ENCODE results near the gene UNC13B.

Gene UNC13B

DNA sequence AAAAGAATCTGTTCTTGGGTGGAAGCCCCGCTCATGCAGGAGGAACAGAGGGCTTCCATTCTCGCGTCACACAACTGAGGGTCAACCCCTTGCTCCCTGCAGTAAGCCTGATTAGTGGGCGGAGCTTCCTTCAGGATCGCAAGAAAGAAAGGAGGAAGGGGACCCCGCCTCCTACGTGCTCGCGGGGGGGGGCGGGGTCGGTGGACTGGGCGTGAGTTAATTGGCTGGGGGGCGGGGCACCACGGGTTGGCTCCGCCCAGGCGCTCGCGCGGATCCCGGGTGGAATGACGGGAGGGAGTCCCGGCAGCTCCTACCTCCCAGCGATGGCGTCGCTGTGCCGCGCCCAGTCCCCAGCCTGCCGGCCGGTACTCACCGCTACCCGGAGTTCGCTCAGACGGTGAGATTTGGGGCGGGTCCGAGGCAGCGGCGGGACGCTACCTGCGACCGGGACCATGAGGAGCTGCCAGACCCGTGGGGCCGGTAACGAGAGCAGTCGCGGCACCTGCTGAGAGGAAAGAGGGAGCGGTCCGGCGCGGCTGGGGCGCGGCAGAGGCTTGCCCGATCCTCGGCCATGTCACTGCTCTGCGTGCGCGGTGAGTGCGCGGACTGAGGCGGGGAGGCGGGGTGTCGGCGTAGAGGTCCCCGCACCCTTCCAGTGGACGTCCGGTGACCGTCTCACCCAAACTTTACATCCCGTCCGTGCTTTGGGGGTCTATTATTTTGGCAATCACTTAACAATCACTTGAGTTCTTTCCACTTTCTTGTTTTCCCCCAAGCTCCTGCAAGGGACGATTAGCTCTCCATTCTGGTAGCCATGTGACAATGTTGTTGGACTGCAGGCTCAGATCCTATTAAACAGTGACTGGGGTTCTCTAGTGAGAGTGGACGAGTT lies at the start of gene UNC13B:
Gene UNC13B, plus strand, starts transcription at position 297 of the 892 bp plus-strand sequence. Its CDS starts 275 bp downstream, at position 572.
- H3K4me3 ChIP-seq (ENCODE audit: low read depth in 1 of 2, low read length in 1 of 2), result peak within 1 kb of the TSS; percentile 71 to 86
- no peaks in the 10 kb centered on the region for H3K9me3 ChIP-seq
- TF ChIP-seq, protein P1, sequence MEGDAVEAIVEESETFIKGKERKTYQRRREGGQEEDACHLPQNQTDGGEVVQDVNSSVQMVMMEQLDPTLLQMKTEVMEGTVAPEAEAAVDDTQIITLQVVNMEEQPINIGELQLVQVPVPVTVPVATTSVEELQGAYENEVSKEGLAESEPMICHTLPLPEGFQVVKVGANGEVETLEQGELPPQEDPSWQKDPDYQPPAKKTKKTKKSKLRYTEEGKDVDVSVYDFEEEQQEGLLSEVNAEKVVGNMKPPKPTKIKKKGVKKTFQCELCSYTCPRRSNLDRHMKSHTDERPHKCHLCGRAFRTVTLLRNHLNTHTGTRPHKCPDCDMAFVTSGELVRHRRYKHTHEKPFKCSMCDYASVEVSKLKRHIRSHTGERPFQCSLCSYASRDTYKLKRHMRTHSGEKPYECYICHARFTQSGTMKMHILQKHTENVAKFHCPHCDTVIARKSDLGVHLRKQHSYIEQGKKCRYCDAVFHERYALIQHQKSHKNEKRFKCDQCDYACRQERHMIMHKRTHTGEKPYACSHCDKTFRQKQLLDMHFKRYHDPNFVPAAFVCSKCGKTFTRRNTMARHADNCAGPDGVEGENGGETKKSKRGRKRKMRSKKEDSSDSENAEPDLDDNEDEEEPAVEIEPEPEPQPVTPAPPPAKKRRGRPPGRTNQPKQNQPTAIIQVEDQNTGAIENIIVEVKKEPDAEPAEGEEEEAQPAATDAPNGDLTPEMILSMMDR (IDR thresholded peaks at IDR 0.05), result no peak
- peaks cover 14 to 15% of the 10 kb centered on the region in 2 experiments for H3K4me1 ChIP-seq (ENCODE audit: control insufficient read depth in 1 of 2, insufficient read depth in 1 of 2, low read depth in 1 of 2, low read length in 1 of 2)
- H3K36me3 ChIP-seq, result no peaks in the 10 kb centered on the region
- no peak within 1 kb of the TSS for H3K27ac ChIP-seq
- peaks cover 26% of the 10 kb centered on the region for H3K27me3 ChIP-seq

DNA sequence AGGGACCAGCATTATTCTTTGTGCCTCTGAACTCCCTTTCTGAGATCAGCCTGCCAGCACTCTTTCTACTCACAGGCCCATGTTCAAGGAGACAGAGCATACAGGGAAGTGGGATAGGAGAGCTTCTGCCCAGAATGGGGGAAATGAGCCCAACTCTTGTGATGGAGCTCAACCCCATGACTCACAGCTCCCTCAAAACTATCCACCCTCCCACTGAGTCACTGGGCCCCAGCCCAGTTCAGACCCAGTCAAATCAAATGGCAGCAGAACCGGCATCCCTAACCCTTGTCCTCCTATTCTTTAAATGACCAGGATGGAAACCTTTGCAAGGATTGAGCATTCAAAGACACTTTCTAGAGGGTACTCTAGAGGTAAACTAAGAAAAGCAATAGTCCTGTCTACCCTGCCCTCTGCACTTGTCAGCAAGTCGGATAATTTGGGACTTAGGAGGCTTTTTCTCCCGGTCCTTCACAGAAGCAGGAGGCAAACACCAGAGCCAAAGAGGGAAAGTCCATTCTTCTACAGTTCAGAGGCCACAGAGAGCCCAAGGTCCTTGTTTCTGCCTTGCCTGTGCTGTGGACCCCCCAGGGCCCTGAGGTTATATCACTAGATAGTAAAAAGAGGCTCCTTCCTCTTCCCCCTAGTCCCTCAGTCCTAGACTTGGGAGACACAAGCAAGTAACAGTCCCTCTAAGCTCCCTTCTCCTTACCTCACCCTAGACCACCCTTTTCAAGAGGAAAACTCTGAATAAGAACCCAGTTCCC lies 49.4 kb upstream of the UNC13B start:
- no peaks in the 10 kb centered on the region for H3K9me3 ChIP-seq
- H3K4me1 ChIP-seq (ENCODE audit: control insufficient read depth in 1 of 2, insufficient read depth in 1 of 2, low read depth in 1 of 2, low read length in 1 of 2), result peaks cover 74 to 78% of the 10 kb centered on the region in 2 experiments
- H3K27ac ChIP-seq, result peak overlapping the region; percentile 98
- TF ChIP-seq, protein P1 (IDR thresholded peaks at IDR 0.05), result no peak
- H3K36me3 ChIP-seq, result peaks cover 25% of the 10 kb centered on the region
- peak overlapping the region; percentile 82 to 85 for H3K4me3 ChIP-seq (ENCODE audit: low read depth in 1 of 2, low read length in 1 of 2)
- no peaks in the 10 kb centered on the region for H3K27me3 ChIP-seq

DNA sequence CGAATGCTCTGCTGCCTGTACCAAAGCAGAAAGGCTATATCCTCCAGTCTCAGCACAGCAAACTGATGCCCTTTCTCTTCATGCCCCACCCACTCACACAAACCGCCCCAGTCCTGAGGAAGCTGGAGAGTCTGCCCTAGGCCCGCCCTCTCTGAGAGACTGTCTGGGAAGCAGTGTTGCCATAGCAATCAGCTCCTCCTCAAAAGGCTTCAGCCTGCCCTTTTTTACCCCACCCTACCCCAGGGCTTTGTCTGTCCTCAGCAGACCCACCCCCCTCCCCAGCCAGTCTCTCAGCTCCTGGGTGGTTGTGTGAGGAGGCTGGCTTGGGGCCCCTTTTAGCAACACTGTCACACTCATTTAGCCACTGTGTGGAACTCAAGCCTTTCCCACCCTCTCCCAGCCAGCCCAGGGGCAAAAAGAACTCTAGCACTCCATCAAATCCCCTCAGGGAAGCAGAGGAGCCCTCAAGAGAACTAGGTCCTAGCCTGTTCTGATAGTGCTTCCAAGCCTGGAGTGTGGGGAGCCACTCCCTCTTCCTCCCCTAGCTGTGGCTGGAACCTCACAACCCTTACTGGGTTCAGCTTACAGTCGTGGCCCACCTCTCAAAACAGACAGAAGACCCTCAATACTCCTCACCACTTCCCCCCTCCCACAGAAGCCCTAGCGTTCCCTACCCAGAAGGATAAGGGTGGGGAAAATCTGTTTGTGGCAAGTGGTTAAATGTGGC lies 47.5 kb upstream of the UNC13B start:
- peaks cover 7% of the 10 kb centered on the region for H3K36me3 ChIP-seq
- H3K4me3 ChIP-seq (ENCODE audit: low read depth in 1 of 2, low read length in 1 of 2), result peak overlapping the region; percentile 77 to 85
- peak overlapping the region; percentile 98 for H3K27ac ChIP-seq
- H3K4me1 ChIP-seq (ENCODE audit: control insufficient read depth in 1 of 2, insufficient read depth in 1 of 2, low read depth in 1 of 2, low read length in 1 of 2), result peaks cover 68 to 69% of the 10 kb centered on the region in 2 experiments
- H3K27me3 ChIP-seq, result no peaks in the 10 kb centered on the region
- TF ChIP-seq, protein P1 (IDR thresholded peaks at IDR 0.05), result no peak
- no peaks in the 10 kb centered on the region for H3K9me3 ChIP-seq

DNA sequence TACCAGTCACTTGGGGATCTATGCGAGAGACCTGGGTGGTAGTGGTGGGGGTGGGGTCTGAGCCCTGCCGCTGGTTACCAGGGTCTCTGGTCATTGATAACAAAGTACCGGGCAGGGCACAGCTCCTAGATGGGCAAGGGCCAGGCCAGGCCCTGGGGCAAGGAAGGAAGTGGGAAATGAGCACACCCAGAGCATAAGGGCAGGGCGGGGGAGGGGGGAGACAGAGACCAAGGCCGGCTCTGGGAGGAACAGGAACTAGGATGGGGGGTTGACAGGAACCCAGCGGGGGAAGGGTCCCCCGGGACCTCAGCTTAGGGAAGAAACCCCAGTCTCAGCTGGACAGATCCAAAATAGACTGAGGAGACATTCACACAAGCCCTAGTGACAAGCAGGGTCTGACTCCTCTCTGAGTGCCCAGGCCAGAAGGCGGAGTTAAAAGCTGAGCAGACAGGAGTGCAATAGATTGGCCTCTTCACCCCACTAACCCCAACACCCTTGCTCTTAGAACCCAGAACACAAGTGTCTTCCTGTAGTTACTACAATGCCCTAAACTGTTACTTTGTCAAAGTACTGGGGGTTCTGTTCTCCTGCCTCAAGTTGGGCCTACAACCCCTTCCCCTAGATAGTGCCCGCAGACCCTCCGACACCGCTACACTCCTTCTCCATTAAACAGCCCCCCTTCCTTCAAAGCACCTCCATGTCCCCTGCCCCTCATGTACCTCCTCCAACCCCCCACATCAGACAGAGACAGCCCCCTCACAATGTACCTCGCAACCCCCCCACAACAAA lies 46.8 kb upstream of the UNC13B start:
- TF ChIP-seq, protein P1 (IDR thresholded peaks at IDR 0.05), result no peak
- H3K27me3 ChIP-seq, result no peaks in the 10 kb centered on the region
- H3K36me3 ChIP-seq, result no peaks in the 10 kb centered on the region
- H3K9me3 ChIP-seq, result no peaks in the 10 kb centered on the region
- H3K4me1 ChIP-seq (ENCODE audit: control insufficient read depth in 1 of 2, insufficient read depth in 1 of 2, low read depth in 1 of 2, low read length in 1 of 2), result peaks cover 60 to 61% of the 10 kb centered on the region in 2 experiments
- H3K4me3 ChIP-seq (ENCODE audit: low read depth in 1 of 2, low read length in 1 of 2), result peak overlapping the region; percentile 77 to 85
- peak overlapping the region; percentile 98 for H3K27ac ChIP-seq
